ENCODE data around the gene POTEI.
"Not testable (repeated sequence)": the region's sequence is repeated elsewhere in the genome, so short reads cannot be mapped to it uniquely, and the experiment has no call there.

The POTEI gene

GRCh38 chr2:130454712-130455083 is 54.4 kb downstream of the POTEI start:
- not testable (repeated sequence) for DNase-seq

- not testable (repeated sequence) for DNase-seq
Observed at GRCh38 chr2:130453955-130454711, 55.0 kb downstream of the POTEI start.

GRCh38 chr2:130452897-130453296 is 56.2 kb downstream of the POTEI start:
- DNase-seq, result not testable (repeated sequence)

- DNase-seq, result not testable (repeated sequence)
Observed at GRCh38 chr2:130451823-130452222, 57.3 kb downstream of the POTEI start.

- not testable (repeated sequence) for DNase-seq
Observed at GRCh38 chr2:130451278-130451677, 57.9 kb downstream of the POTEI start.

- DNase-seq, result not testable (repeated sequence)
Observed at GRCh38 chr2:130450366-130450765, 58.8 kb downstream of the POTEI start.

GRCh38 chr2:130427631-130428030 is 81.5 kb downstream of the POTEI start:
- DNase-seq, result not testable (repeated sequence)

GRCh38 chr2:130418845-130419244 is 90.3 kb downstream of the POTEI start:
- not testable (repeated sequence) for DNase-seq

- not testable (repeated sequence) for DNase-seq
Observed at GRCh38 chr2:130416693-130417092, 92.4 kb downstream of the POTEI start.

Measured in SW 1271 (cell line).